Peyer's patch (tissue), 4 donors: ENCODE data around the gene SHC2.

Source experiments
- POLR2A ChIP-seq, 2 donors: fragments of 450-650 bp; IDR thresholded peaks; one replicate each; pipeline ENCODE4 v1.5.1; 2017; ENCODE audit warnings: antibody characterized with exemption in 2 of 2, mild to moderate bottlenecking in 2 of 2, moderate library complexity in 2 of 2
- TF ChIP-seq, protein P1 (sequence below), 6 experiments: fragments of 450-650 bp in 4 of 6; fragments of 200-600 bp in 2 of 6; sonication (generic) in 1 of 6; IDR thresholded peaks; one replicate each; pipeline ENCODE4 v1.5.1; 2017 to 2019; ENCODE audit warnings: antibody characterized with exemption in 6 of 6, mild to moderate bottlenecking in 3 of 6, moderate library complexity in 1 of 6

DNA sequence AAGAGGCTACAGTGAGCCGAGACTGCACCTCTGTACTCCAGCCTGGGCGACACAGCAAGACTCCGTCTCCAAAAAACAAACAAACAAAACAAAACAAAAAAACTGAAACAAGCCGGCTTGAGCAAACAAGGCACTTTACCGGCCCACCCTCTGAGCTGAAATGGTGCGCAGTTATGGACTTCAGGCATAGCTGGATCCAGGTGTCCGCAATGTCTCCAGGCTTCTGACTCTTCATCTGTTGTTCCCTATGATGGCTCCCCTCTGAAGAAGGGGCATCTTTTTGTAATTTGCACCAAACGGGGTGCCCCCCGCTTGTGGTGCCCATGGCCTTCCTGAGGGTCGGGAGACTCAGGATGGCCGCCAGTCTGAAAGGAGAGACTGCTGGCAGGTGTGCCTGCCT lies 58.0 kb downstream of the SHC2 start:
- TF ChIP-seq, protein P1, sequence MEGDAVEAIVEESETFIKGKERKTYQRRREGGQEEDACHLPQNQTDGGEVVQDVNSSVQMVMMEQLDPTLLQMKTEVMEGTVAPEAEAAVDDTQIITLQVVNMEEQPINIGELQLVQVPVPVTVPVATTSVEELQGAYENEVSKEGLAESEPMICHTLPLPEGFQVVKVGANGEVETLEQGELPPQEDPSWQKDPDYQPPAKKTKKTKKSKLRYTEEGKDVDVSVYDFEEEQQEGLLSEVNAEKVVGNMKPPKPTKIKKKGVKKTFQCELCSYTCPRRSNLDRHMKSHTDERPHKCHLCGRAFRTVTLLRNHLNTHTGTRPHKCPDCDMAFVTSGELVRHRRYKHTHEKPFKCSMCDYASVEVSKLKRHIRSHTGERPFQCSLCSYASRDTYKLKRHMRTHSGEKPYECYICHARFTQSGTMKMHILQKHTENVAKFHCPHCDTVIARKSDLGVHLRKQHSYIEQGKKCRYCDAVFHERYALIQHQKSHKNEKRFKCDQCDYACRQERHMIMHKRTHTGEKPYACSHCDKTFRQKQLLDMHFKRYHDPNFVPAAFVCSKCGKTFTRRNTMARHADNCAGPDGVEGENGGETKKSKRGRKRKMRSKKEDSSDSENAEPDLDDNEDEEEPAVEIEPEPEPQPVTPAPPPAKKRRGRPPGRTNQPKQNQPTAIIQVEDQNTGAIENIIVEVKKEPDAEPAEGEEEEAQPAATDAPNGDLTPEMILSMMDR (IDR thresholded peaks at IDR 0.05), result no peak
- TF ChIP-seq POLR2A (IDR thresholded peaks at IDR 0.05), result no peak
